Left cardiac atrium (tissue), 4 donors: ENCODE measurements around the gene SLC25A39. TPM values are rescaled to one million over a fixed set of nuclear protein-coding genes. Genes with fewer than 3 reads are reported as not detected.
A peak's percentile ranks its signal among the peaks of the same experiment; 100 is the strongest.
"Not testable (repeated sequence)": the region's sequence is repeated elsewhere in the genome, so short reads cannot be mapped to it uniquely, and the experiment has no call there.

Experiments
- ATAC-seq, 2 donors: fragments of 200-7000 bp; cut with Tn5 transposase; one replicate each; pipeline ENCODE4 v1.9.1; 2020; ENCODE audit warnings: mild to moderate bottlenecking in 2 of 2, moderate library complexity in 2 of 2
- DNase-seq: peaks from one replicate; pipeline ENCODE4 v3.0.0-alpha.2; 2020
- intact Hi-C, 2 donors: fragments of 100-400 bp; cut with DNase I; formaldehyde crosslinking; loops; one replicate each; pipeline versions ENCODE4 v1.14.1 to v1.15.1; 2022 to 2023
- long read RNA-seq: library from polyadenylated mRNA; unstranded; transcript quantifications from one replicate; pipeline ENCODE4 v2.0.0, GENCODE V29; 2021
- total RNA-seq, 2 donors: library from RNA; stranded (reverse); fragmentation: NEBNext Ultra II Directional; extraction: Animal tissue kit (Norgen Biotek cat#: 25700); gene quantifications; one replicate each; pipeline ENCODE4 v1.2.1, GENCODE V29; 2021
- donor health status: DM: no; HTN: yes; CAD: no.
- donor health status: DM: no; HTN: yes; CAD: no; lungs with severe emphysema.
- donor health status: DM: yes; HTN: yes; CAD: no.
- donor health status: Dilated cardiomyopathy.

The SLC25A39 gene
- total RNA-seq: 10 to 100 TPM; 60.9 to 62.5 TPM
- long read RNA-seq, transcript SLC25A39-212 (12 exons, 1,542 nt): minor isoform, 6 of 198 reads
- long read RNA-seq, transcript SLC25A39-201 (12 exons, 1,607 nt): major isoform, 130 of 198 reads
- long read RNA-seq, transcript SLC25A39-202 (12 exons, 1,565 nt): minor isoform, 22 of 198 reads
- long read RNA-seq, partial matches to known transcripts: 10 of 198 reads
- long read RNA-seq, other reads (novel, unspliced or antisense): 26 of 198 reads

DNA sequence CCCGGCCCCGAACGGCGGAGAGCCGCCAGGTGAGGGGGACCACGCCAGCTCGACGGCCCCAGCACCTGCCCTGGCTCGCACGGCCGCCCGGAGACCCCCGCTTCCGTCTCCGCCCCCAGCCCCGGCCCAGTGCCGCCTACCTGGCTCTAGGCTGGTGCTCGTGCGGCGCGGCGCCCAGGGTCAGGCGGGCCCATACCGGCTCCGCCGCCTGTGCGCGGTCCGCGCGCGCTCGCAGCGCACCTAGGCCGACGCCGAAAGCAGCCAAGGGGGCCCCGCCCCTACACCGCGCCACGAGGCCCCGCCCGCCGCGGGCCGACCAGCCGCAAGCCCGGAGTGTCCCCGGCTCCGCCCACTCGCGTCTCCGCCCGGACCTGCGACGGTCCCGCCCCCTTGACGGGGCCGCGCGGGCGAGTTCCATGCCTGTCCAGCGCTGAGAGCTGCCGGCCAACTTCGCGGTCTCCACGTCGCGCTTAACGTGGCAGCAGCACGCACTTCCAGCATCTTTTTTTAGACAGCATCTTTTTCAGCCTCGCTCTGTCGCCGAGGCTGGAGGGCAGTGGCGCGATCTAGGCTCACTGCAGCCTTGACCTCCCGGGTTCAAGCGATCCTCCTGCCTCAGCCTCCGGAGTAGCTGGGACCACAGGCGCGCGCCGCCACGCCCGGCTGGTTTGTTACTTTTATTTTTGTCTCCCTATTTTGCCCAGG, at the start of gene SLC25A39:
Gene SLC25A39 (minus strand): TSS at position 253 of the 705 bp plus-strand sequence. CDS start 1,261 bp downstream, outside the sequence.
- intact Hi-C loops: loop anchor here (1.0 to 5.0 kb wide), 2 partner anchors 103 to 107 kb away; partner anchors contain the start of gene UBTF (in 1 of the 2)
- peak; percentile 96 for DNase-seq
- peak; percentile 91 to 92 for ATAC-seq

GRCh38 chr17:44372036-44372435, 47.4 kb upstream of the SLC25A39 start:
- intact Hi-C loops: no loop called here
- ATAC-seq: no peak
- no peak for DNase-seq

DNA sequence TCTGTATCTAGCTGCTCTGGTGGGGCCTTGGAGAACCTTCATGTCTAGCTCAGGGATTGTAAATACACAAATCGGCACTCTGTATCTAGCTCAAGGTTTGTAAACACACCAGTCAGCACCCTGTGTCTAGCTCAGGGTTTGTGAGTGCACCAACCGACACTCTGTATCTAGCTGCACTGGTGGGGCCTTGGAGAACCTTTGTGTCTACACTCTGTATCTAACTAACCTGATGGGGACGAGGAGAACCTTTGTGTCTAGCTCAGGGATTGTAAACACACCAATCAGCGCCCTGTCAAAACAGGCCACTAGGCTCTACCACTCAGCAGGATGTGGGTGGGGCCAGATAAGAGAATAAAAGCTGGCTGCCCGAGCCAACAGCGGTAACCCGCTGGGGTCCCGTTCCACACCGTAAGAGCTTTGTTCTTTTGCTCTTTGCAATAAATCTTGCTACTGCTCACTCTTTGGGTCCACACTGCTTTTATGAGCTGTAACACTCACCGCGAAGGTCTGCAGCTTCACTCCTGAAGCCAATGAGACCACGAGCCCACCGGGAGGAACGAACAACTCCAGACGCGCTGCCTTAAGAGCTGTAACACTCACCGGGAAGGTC, 44.9 kb upstream of the SLC25A39 start:
- ATAC-seq, DNase-seq, intact Hi-C loops: not testable (repeated sequence)

DNA sequence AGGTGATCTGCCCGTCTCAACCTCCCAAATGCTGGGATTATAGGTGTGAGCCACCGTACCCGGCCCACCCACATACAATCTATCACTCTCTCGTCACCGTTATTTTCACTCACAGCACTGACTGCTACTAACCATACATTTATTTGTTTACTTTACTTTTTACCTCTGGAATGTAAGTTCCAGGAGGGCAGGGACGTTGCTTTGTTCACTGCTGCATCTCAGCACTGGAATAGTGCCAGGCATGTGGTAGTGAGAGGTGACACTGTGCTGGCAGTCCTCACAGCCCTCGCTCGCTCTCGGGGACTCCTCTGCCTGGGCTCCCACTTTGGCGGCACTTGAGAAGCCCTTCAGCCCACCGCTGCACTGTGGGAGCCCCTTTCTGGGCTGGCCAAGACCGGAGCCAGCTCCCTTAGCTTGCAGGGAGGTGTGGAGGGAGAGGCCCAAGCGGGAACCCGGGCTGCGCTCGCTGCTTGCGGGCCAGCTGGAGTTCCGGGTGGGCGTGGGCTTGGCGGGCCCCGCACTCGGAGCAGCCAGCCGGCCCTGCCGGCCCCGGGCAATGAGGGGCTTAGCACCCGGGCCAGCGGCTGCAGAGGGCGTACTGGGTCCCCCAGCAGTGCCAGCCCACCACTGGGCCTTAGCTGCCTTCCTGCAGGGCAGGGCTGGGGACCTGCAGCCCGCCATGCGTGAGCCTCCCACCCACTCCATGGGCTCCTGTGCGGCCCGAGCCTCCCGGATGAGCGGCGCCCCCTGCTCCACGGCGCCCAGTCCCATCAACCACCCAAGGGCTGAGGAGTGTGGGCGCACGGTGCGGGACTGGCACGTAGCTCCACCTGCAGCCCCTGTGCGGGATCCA, 44.0 kb upstream of the SLC25A39 start:
- ATAC-seq, DNase-seq, intact Hi-C loops: not testable (repeated sequence)

- ATAC-seq (no peak), DNase-seq (no peak)
- intact Hi-C loops: no loop called here
Observed at GRCh38 chr17:44367231-44367979, 42.8 kb upstream of the SLC25A39 start.

- intact Hi-C loops, ATAC-seq: not testable (repeated sequence)
Observed at GRCh38 chr17:44365051-44365450, 40.4 kb upstream of the SLC25A39 start.

DNA sequence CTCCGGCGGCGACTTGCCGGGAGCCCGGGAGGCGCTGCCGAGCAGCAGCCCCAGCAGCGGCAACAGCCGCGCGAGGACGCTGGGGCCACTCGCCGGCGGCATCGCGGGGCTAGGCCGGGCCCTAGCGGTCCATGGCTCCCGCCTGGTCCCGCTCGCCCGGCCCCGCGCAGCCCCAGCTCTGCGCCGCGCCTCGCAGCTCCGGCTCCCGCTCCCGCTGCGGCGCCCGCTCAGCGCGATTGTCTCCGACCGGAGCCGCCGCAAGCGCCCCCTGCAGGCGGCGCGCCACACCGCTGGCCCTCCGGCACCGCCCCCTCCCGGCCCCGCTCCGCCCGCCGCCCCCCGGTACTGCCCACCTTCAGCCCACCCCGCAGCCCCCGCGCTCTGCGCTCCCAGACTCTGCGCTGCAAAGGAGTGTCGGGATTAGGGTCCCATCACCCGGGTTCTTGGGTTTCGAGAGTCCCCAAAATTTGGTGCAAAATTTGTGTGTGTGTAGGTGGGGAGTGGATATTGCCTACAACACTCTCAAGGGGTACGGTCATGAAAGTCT, 39.1 kb upstream of the SLC25A39 start, which contains the start of gene FAM171A2:
Gene FAM171A2 (minus strand): TSS at position 241 of the 547 bp plus-strand sequence. CDS start 139 bp downstream, at position 102.
- ATAC-seq (peak; percentile 81 to 94), DNase-seq (peak; percentile 59)
- intact Hi-C loops: no loop called here

More at GRCh38 chr17:44365051-44365450, 40.4 kb upstream of the SLC25A39 start:
- not testable (repeated sequence) for DNase-seq

- intact Hi-C loops: no loop called here
- DNase-seq (no peak), ATAC-seq (peak; percentile 38 to 59)
Observed at GRCh38 chr17:44362949-44363612, 38.5 kb upstream of the SLC25A39 start.

- no peak for DNase-seq
- peak in 1 of 2 donors; percentile 8 for ATAC-seq
- intact Hi-C loops: no loop called here
Observed at GRCh38 chr17:44362459-44362948, 37.9 kb upstream of the SLC25A39 start.

GRCh38 chr17:44361292-44362260, 37.0 kb upstream of the SLC25A39 start:
- DNase-seq (no peak), ATAC-seq (no peak)
- intact Hi-C loops: no loop called here

DNA sequence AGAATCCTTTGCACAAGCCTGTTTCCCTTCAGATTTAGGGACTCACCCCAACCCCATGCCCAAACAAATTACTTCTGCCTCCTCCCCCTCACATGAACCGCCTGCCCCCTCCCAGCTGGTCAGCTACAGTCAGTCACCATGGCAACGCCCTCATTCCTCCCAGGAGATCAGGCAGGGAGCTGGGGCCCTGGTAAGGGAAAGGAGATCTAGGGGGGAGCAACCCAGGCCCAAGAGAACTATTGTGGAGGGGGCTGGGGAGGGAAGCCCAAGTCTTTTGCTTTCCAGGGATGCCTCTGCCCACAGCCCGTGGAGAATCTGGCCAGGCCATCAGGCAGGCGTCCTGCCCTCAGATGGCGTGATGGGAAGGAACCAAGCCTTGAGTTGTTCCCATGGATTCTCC, 36.2 kb upstream of the SLC25A39 start:
- intact Hi-C loops: no loop called here
- DNase-seq (no peak), ATAC-seq (no peak)

- DNase-seq (no peak), ATAC-seq (no peak)
- intact Hi-C loops: no loop called here
Observed at GRCh38 chr17:44360144-44360533, 35.5 kb upstream of the SLC25A39 start.

- no peak for DNase-seq
- intact Hi-C loops: no loop called here
- ATAC-seq: no peak
Observed at GRCh38 chr17:44359458-44360143, 35.0 kb upstream of the SLC25A39 start.

- intact Hi-C loops: no loop called here
- DNase-seq (no peak), ATAC-seq (no peak)
Observed at GRCh38 chr17:44359006-44359405, 34.4 kb upstream of the SLC25A39 start.

DNA sequence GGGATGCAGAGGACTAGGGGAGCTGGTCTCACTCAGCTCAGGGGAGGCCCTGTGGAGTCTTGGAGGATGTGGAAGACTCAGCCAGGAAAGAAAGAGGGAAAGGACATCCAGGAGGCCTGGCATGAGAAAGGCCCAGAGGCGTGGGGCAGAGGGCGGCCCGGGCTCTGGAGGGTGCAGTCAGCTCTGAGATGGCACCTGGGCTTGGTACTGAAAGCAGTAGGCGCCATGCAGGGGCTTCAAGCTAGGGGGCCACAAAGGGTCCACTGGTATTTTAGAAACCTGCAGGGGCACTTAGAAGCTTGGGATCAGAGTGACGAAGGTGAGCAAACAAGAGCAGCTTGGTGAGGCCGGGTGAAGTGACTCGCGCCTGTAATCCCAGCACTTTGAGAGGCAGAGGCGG, 33.4 kb upstream of the SLC25A39 start:
- ATAC-seq (no peak), DNase-seq (no peak)
- intact Hi-C loops: no loop called here

GRCh38 chr17:44356241-44356640, 31.6 kb upstream of the SLC25A39 start:
- intact Hi-C loops: no loop called here
- DNase-seq (no peak), ATAC-seq (no peak)
